Measurements from ENCODE around the gene ONECUT3.

Gene ONECUT3

GRCh38 chr19:1774989-1775772 lies 21.9 kb downstream of the ONECUT3 start:
- peak; percentile 69 for DNase-seq (ENCODE audit: extremely low spot score)
- ChIA-PET CTCF (no interaction called here), POLR2A (no interaction called here)
- no peak; the same call in 1 of the 2 replicates for TF ChIP-seq LEF1 (IDR thresholded peaks at IDR 0.05; ENCODE audit: borderline replicate concordance)
- TF ChIP-seq CTBP1 (IDR thresholded peaks at IDR 0.05; ENCODE audit: borderline replicate concordance): no peak
- TF ChIP-seq FOXA1 (IDR thresholded peaks at IDR 0.05): no peak
- no peak for TF ChIP-seq BHLHE40 (IDR thresholded peaks at IDR 0.05; ENCODE audit: borderline replicate concordance)
- no peak for TF ChIP-seq SP1 (IDR thresholded peaks at IDR 0.05)
- TF ChIP-seq ELF4 (IDR thresholded peaks at IDR 0.05): no peak
- TF ChIP-seq FOXM1 (IDR thresholded peaks at IDR 0.05; ENCODE audit: borderline replicate concordance): no peak
- no peak for TF ChIP-seq ZNF384 (IDR thresholded peaks at IDR 0.05)
- TF ChIP-seq ARNT (IDR thresholded peaks at IDR 0.05): no peak
- TF ChIP-seq NFRKB (IDR thresholded peaks at IDR 0.05): no peak

GRCh38 chr19:1775951-1776605 lies 22.8 kb downstream of the ONECUT3 start:
- POLR2A ChIA-PET: no interaction called here
- DNase-seq (ENCODE audit: extremely low spot score): no peak
- TF ChIP-seq FOXM1 (IDR thresholded peaks at IDR 0.05; ENCODE audit: borderline replicate concordance): no peak
- TF ChIP-seq ELF4 (IDR thresholded peaks at IDR 0.05): no peak
- no peak for TF ChIP-seq FOXK2 (IDR thresholded peaks at IDR 0.05)
- TF ChIP-seq BHLHE40 (IDR thresholded peaks at IDR 0.05; ENCODE audit: borderline replicate concordance): no peak
- no peak for TF ChIP-seq L3MBTL2 (conservative IDR thresholded peaks at IDR 0.05)
- no peak for TF ChIP-seq LEF1 (IDR thresholded peaks at IDR 0.05; ENCODE audit: borderline replicate concordance)
- no peak for TF ChIP-seq NFRKB (IDR thresholded peaks at IDR 0.05)
- no peak for TF ChIP-seq PKNOX1 (IDR thresholded peaks at IDR 0.05)
- TF ChIP-seq FOXA1 (IDR thresholded peaks at IDR 0.05): no peak
- TF ChIP-seq TARDBP (IDR thresholded peaks at IDR 0.05): no peak
- TF ChIP-seq ARNT (IDR thresholded peaks at IDR 0.05): no peak
- TF ChIP-seq SP1 (IDR thresholded peaks at IDR 0.05): no peak
- CTCF ChIA-PET: no interaction called here

- ChIA-PET CTCF (no interaction called here), POLR2A (no interaction called here)
- TF ChIP-seq SP1 (IDR thresholded peaks at IDR 0.05) (no peak), BHLHE40 (IDR thresholded peaks at IDR 0.05; ENCODE audit: borderline replicate concordance) (no peak), FOXM1 (IDR thresholded peaks at IDR 0.05; ENCODE audit: borderline replicate concordance) (no peak), L3MBTL2 (conservative IDR thresholded peaks at IDR 0.05) (no peak), TARDBP (IDR thresholded peaks at IDR 0.05) (no peak), PKNOX1 (IDR thresholded peaks at IDR 0.05) (no peak), CTBP1 (IDR thresholded peaks at IDR 0.05; ENCODE audit: borderline replicate concordance) (no peak), FOXK2 (IDR thresholded peaks at IDR 0.05) (no peak), SUZ12 (IDR thresholded peaks at IDR 0.05) (no peak), ZNF384 (IDR thresholded peaks at IDR 0.05) (no peak), LEF1 (IDR thresholded peaks at IDR 0.05; ENCODE audit: borderline replicate concordance) (no peak), NFRKB (IDR thresholded peaks at IDR 0.05) (no peak), ELF4 (IDR thresholded peaks at IDR 0.05) (no peak), HDGF (IDR thresholded peaks at IDR 0.05; ENCODE audit: borderline replicate concordance) (no peak), ARNT (IDR thresholded peaks at IDR 0.05) (no peak), FOXA1 (IDR thresholded peaks at IDR 0.05) (no peak)
- DNase-seq (ENCODE audit: extremely low spot score): no peak
Measured at GRCh38 chr19:1776606-1777147, 23.4 kb downstream of the ONECUT3 start.

- TF ChIP-seq ZNF384 (IDR thresholded peaks at IDR 0.05) (no peak), L3MBTL2 (conservative IDR thresholded peaks at IDR 0.05) (no peak), FOXA1 (IDR thresholded peaks at IDR 0.05) (no peak), SP1 (IDR thresholded peaks at IDR 0.05) (no peak), NFRKB (IDR thresholded peaks at IDR 0.05) (no peak), FOXK2 (IDR thresholded peaks at IDR 0.05) (no peak), SUZ12 (IDR thresholded peaks at IDR 0.05) (no peak), ELF4 (IDR thresholded peaks at IDR 0.05) (no peak), HDGF (IDR thresholded peaks at IDR 0.05; ENCODE audit: borderline replicate concordance) (no peak), ARNT (IDR thresholded peaks at IDR 0.05) (no peak), BHLHE40 (IDR thresholded peaks at IDR 0.05; ENCODE audit: borderline replicate concordance) (no peak)
- CTCF ChIA-PET: no interaction called here
- POLR2A ChIA-PET: no interaction called here
- DNase-seq (ENCODE audit: extremely low spot score): no peak
Measured at GRCh38 chr19:1777149-1777548, 23.8 kb downstream of the ONECUT3 start.

- DNase-seq (ENCODE audit: extremely low spot score): no peak
- ChIA-PET CTCF (no interaction called here), POLR2A (no interaction called here)
- no peak for TF ChIP-seq FOXM1 (IDR thresholded peaks at IDR 0.05; ENCODE audit: borderline replicate concordance)
- no peak for TF ChIP-seq NFRKB (IDR thresholded peaks at IDR 0.05)
- TF ChIP-seq ELF4 (IDR thresholded peaks at IDR 0.05): no peak
Measured at GRCh38 chr19:1779574-1779973, 26.3 kb downstream of the ONECUT3 start.

GRCh38 chr19:1780272-1780958 lies 27.1 kb downstream of the ONECUT3 start:
- CTCF ChIA-PET: no interaction called here
- no peak for DNase-seq (ENCODE audit: extremely low spot score)
- POLR2A ChIA-PET: no interaction called here
- TF ChIP-seq PKNOX1 (IDR thresholded peaks at IDR 0.05): no peak
- TF ChIP-seq NFRKB (IDR thresholded peaks at IDR 0.05): no peak
- TF ChIP-seq SP1 (IDR thresholded peaks at IDR 0.05): no peak
- no peak for TF ChIP-seq LEF1 (IDR thresholded peaks at IDR 0.05; ENCODE audit: borderline replicate concordance)
- TF ChIP-seq FOXM1 (IDR thresholded peaks at IDR 0.05; ENCODE audit: borderline replicate concordance): no peak
- TF ChIP-seq FOXK2 (IDR thresholded peaks at IDR 0.05): no peak
- no peak for TF ChIP-seq ARNT (IDR thresholded peaks at IDR 0.05)

All from HEK293T (cell line).